Activated CD8-positive, alpha-beta memory T cell treated with anti-CD3 and anti-CD28 coated beads for 4 hours (primary cell): Measurements from ENCODE around the gene SACM1L.

Source experiments
- DNase-seq, 2 donors: peaks; one replicate each; pipeline ENCODE4 v3.0.0-alpha.2; 2020; ENCODE audit warnings: low read depth in 2 of 2

The SACM1L gene

GRCh38 chr3:45765958-45766357 is 76.8 kb downstream of the SACM1L start:
- DNase-seq: no peak

GRCh38 chr3:45771166-45771775 is 82.1 kb downstream of the SACM1L start:
- DNase-seq: no peak

DNA sequence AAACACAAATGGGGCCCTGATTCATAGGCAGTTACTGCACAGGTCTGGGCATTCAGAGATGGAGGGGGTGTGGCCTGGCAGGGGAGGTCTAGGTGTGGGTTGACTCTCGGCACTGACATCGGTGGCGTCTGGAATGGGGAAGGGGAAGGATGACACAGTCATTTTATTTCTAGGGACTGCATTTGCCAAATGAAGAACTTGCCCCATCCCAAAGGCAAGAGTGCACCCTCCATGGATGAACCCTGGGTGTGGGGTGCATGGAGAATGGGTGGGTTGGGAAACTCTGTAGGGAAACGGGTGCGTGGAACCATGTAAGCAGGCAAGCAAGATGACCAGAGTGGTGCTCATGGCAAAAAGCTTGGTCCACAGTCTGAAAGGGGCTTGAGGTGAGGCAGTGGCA is 82.6 kb downstream of the SACM1L start:
- no peak for DNase-seq

DNA sequence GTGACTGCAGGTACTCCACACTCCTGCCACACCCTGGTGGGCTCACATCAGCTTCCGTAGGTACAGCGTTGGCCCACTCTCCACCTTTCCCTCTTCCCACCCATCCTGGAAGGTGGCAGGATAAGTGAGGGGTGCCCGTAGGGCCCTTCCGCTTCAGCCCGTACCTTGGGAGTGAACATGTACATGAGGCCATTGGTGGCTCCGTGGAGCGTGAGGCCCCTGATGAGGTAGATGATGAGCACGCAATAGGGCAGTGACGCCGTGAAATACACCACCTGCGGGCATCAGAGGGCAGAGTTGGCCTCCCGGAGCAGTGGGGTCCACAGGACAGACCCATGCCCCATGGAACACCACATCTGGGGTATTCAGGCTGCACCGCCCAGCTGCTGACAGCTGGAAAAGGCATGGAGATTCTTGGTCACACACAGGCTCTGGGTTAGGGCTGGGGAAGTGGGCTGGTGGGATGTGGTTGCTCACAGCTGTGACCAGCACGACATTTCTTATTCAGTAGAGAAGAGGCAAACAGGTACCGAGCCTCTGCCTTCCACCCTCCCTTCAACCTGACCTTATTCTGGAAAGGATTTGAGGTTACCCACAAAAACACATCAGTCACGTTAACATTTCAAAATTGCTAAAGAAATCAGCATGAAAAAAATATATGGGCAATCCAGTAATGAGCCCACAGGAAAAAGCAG is 83.3 kb downstream of the SACM1L start:
- DNase-seq: no peak

- no peak for DNase-seq
Observed at GRCh38 chr3:45773072-45773471, 83.9 kb downstream of the SACM1L start.

DNA sequence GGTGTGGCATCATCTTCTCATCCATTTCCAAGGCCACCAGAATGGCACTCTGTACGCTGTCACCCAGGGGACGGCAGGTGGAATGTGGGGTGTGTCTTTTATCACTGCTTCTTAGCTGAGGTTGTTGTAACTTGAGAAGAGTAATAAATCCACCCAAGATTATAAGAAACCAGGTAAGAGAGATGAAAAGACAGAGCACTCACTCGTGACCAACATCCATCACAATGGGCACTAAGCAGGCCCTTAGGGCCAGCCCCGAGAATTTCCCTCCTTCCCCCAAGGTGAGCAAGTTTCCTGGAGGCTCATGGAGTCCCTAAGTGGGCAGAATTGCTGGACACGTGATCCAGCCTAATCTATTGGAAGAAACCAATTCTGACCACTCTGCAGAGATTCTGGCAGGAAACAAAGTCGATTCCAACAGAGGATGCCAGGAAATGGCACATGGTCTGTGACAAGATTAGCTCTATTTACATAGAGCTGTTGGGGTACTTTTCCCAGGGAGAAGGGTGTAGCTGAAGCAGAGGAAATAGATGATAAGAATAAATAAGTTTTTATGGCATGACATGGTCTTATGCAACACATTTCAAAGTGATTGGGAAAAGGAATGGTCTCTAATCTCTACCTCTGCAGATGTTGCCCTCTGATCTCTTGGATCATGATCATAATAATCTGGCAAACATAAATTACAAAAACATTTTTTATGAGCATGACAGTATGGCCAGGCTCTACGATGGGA is 84.7 kb downstream of the SACM1L start:
- DNase-seq: no peak

GRCh38 chr3:45774581-45775521 is 85.7 kb downstream of the SACM1L start:
- no peak for DNase-seq

- DNase-seq: no peak
Observed at GRCh38 chr3:45775571-45776300, 86.5 kb downstream of the SACM1L start.

DNA sequence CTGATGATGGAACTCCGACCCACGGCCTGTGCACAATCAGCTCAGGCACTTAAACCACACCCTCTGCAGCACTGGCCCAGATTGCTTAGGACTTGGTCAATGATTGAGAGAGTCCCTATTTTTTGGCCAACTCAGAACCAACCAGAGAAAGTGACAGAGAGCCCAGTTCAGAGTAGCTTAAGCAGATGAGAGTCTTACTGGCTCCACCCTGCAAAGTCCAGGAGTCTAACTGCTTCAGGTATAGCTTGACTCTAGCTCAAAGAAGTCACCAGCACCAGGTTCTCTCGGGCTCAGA is 87.1 kb downstream of the SACM1L start:
- no peak for DNase-seq

GRCh38 chr3:45776611-45777010 is 87.4 kb downstream of the SACM1L start:
- DNase-seq: no peak

- DNase-seq: no peak
Observed at GRCh38 chr3:45777111-45777745, 88.0 kb downstream of the SACM1L start.

GRCh38 chr3:45777746-45778386 is 88.7 kb downstream of the SACM1L start:
- DNase-seq: no peak

- no peak for DNase-seq
Observed at GRCh38 chr3:45778761-45779201, 89.6 kb downstream of the SACM1L start.

DNA sequence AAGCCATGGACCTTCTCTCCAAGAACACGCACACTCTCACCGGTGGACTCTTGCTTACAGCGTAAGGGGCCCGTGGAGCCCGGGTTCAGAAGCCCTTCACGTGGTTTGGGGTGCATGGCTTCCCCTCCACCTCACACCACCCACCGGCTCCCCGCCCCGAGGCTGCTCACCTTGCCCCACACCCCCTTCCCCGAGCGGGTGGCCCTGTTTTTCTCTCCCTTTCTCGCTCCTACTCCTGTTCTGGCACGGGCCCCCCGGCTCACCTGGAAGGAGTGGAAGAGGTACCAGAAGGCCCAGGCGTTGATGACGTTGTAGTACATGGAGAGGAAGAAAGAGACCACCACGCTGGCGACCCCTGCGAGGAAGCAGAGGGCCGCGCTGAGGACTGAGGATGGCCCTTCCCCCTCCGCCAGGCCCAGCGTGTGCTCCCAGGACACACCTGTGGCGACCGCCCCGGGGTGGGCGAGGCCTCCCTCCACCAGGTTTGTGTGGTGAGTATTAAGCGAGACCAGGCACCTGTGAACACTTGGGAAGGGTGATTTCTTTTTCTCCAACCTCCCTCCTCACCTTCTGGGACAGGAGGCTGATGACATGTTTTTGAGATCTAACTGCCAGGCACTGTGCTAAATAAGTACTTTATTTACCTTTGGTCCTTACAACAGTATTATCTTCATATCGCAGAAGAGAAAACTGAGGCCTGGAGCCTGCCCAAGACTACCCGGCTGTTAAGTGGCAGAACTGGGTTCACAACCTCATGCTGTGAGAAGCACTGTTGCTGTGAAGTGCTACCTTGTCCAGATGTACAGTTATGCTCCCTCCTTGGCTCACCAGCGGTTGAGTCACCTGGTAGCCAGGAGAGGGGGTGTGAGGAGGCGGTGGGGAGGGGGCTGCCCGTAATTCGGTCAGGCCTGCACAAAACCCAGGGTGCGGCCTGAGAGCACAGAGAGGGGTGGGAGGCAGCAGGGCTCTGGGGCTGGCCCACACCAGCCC is 90.8 kb downstream of the SACM1L start:
- DNase-seq: no peak

DNA sequence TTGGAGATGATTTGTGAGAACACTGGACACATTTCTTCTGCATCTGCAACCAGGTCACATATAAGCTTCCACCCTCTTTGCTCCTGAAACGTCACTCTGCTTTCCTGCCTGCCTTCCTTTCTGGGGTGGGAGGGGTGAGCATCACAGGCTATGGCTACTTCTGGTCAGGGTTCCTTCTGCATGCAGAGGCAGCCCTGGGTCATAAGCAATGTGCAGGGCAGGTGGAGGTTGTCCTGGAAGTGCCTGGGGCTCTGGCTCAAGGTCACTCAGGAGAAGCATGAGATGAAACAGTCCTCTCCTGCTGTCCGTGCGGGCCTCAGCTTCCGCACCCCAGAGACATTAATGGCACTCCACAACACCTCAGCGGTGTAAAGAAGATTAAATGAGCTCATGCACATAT is 92.1 kb downstream of the SACM1L start:
- DNase-seq: no peak

DNA sequence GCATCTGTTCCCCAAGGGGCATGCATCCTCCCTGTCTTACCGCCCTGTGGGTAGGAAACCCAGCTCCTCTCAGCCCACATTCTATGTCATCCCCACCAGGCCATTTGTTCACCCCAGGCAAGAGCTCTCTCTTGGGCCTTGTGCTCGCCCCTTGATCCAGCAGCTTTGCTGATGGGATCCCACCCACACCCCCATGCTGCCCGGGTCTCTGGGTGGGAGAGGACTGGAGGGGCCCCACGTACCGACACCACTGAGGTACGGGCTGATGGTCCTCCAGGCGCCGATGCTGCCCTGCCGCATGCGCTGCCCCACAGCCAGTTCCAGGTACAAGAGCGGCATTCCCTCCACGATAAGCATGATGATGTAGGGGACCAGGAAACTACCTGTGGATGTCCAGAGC is 92.6 kb downstream of the SACM1L start:
- DNase-seq: no peak

DNA sequence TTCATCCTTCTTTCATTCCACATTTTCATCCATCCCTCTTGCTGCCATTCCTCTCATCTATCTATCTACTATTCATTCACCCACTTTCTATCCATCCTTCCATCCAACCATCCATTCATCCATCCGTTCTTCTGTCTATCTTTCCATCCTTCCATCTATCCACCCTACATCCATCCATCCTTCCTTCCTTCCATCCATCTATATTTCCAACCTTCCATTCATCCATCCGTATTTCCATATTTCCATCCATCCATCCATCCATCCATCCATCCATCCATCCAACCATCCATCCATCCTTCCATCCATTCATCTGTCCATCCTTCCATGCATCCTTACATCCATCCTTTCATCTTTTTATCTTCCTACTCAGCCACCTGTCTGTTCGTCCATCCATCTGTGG is 93.2 kb downstream of the SACM1L start:
- no peak for DNase-seq

DNA sequence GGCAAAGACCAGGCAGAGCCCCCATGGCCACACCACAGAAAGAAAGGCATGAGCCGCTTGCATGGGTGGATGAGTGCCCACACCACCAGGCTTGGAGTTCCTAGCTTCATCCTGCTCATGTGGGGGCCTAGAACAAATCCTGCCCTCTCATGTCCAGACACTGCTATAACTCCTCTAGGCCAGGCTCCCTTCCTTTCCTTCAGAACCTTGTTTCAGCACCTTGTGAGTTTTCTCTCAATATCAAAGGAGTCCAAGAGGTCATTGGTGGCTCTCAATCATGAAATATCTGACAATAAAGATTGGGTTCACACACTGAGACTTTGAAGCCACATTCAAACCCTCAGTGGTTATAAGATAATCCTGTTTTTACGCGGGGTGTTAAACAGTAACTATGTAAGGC is 94.5 kb downstream of the SACM1L start:
- no peak for DNase-seq

- no peak for DNase-seq
Observed at GRCh38 chr3:45785605-45786150, 96.5 kb downstream of the SACM1L start.
